Peyer's patch (tissue), 4 donors: Measurements from ENCODE around the gene LAMC3. TPM values are rescaled to one million over a fixed set of nuclear protein-coding genes. Genes with fewer than 3 reads are reported as not detected.

Source experiments
- DNase-seq, 3 donors: peaks; one replicate each; pipeline ENCODE4 v3.0.0-alpha.2; 2017 to 2019
- H3K27ac ChIP-seq, 4 donors: fragments of 200-600 bp; sonication (generic); one replicate each; pipeline ENCODE4 v1.5.1; 2016 to 2019
- H3K27me3 ChIP-seq, 2 donors: fragments of 200-600 bp; sonication (generic); one replicate each; pipeline ENCODE4 v1.5.1; 2019
- H3K36me3 ChIP-seq, 3 donors: fragments of 200-600 bp; sonication (generic); one replicate each; pipeline ENCODE4 v1.5.1; 2016 to 2019
- H3K4me1 ChIP-seq, 4 donors: fragments of 200-600 bp; sonication (generic); one replicate each; pipeline ENCODE4 v1.5.1; 2016 to 2019
- H3K4me3 ChIP-seq, 4 donors: fragments of 200-600 bp; sonication (generic); 1 replicate in 3 of 4; 2 replicates in 1 of 4; pipeline ENCODE4 v1.5.1; 2016 to 2019; ENCODE audit warnings: mild to moderate bottlenecking in 1 of 4
- H3K9me3 ChIP-seq, 4 donors: fragments of 200-600 bp; sonication (generic); one replicate each; pipeline ENCODE4 v1.5.1; 2016 to 2019; ENCODE audit warnings: mild to moderate bottlenecking in 1 of 4
- CTCF ChIP-seq, 6 experiments: fragments of 450-650 bp in 4 of 6; fragments of 200-600 bp in 2 of 6; sonication (generic) in 1 of 6; IDR thresholded peaks; one replicate each; pipeline ENCODE4 v1.5.1; 2017 to 2019; ENCODE audit warnings: antibody characterized with exemption in 6 of 6, mild to moderate bottlenecking in 3 of 6, moderate library complexity in 1 of 6
- POLR2A ChIP-seq, 2 donors: fragments of 450-650 bp; IDR thresholded peaks; one replicate each; pipeline ENCODE4 v1.5.1; 2017; ENCODE audit warnings: antibody characterized with exemption in 2 of 2, mild to moderate bottlenecking in 2 of 2, moderate library complexity in 2 of 2
- total RNA-seq, 4 donors: library from RNA; depleted of rRNA; stranded (reverse); fragments of >200 nt; gene quantifications; one replicate each; pipeline ENCODE4 v1.1.0, GENCODE V29; 2016

LAMC3 gene
- total RNA-seq, 4 donors from 2014 or later, result 1.6 to 4.1 (median 3.9) TPM; not detected in 1

- no peak overlapping the region for H3K4me3 ChIP-seq
- H3K4me1 ChIP-seq, result no peaks in the 10 kb centered on the region
- no peaks in the 10 kb centered on the region for H3K36me3 ChIP-seq
- H3K27me3 ChIP-seq, result no peaks in the 10 kb centered on the region
- no peak overlapping the region for H3K27ac ChIP-seq
- no peak for TF ChIP-seq POLR2A (IDR thresholded peaks at IDR 0.05)
- TF ChIP-seq CTCF (IDR thresholded peaks at IDR 0.05), result no peak
- no peak for DNase-seq
- no peaks in the 10 kb centered on the region for H3K9me3 ChIP-seq
Measured at GRCh38 chr9:131072871-131073237, 63.9 kb downstream of the LAMC3 start.

- Histone ChIP-seq H3K4me3 (no peak overlapping the region), H3K4me1 (no peaks in the 10 kb centered on the region), H3K9me3 (no peaks in the 10 kb centered on the region), H3K36me3 (no peaks in the 10 kb centered on the region), H3K27ac (no peak overlapping the region), H3K27me3 (no peaks in the 10 kb centered on the region)
- DNase-seq, result no peak
- no peak for TF ChIP-seq CTCF (IDR thresholded peaks at IDR 0.05)
- no peak for TF ChIP-seq POLR2A (IDR thresholded peaks at IDR 0.05)
Measured at GRCh38 chr9:131076347-131077195, 67.6 kb downstream of the LAMC3 start.

- Histone ChIP-seq H3K4me3 (no peak overlapping the region), H3K27ac (no peak overlapping the region), H3K4me1 (no peaks in the 10 kb centered on the region), H3K36me3 (no peaks in the 10 kb centered on the region), H3K9me3 (no peaks in the 10 kb centered on the region), H3K27me3 (no peaks in the 10 kb centered on the region)
- no peak for TF ChIP-seq CTCF (IDR thresholded peaks at IDR 0.05)
- TF ChIP-seq POLR2A (IDR thresholded peaks at IDR 0.05), result no peak
- DNase-seq, result no peak
Measured at GRCh38 chr9:131078427-131079366, 69.7 kb downstream of the LAMC3 start.

GRCh38 chr9:131080589-131080988 lies 71.6 kb downstream of the LAMC3 start:
- H3K4me3 ChIP-seq, result no peak overlapping the region
- H3K4me1 ChIP-seq, result no peaks in the 10 kb centered on the region
- H3K9me3 ChIP-seq, result no peaks in the 10 kb centered on the region
- TF ChIP-seq CTCF (IDR thresholded peaks at IDR 0.05) (no peak), POLR2A (IDR thresholded peaks at IDR 0.05) (no peak)
- H3K27ac ChIP-seq, result no peak overlapping the region
- no peak for DNase-seq
- no peaks in the 10 kb centered on the region for H3K27me3 ChIP-seq
- no peaks in the 10 kb centered on the region for H3K36me3 ChIP-seq

- H3K27ac ChIP-seq, result no peak overlapping the region
- TF ChIP-seq CTCF (IDR thresholded peaks at IDR 0.05) (no peak), POLR2A (IDR thresholded peaks at IDR 0.05) (no peak)
- H3K27me3 ChIP-seq, result no peaks in the 10 kb centered on the region
- H3K4me1 ChIP-seq, result no peaks in the 10 kb centered on the region
- no peaks in the 10 kb centered on the region for H3K9me3 ChIP-seq
- DNase-seq, result no peak
- no peaks in the 10 kb centered on the region for H3K36me3 ChIP-seq
- no peak overlapping the region for H3K4me3 ChIP-seq
Measured at GRCh38 chr9:131081868-131082267, 72.9 kb downstream of the LAMC3 start.
